ENCODE data around the gene RAD51B. TPM values are rescaled to one million over a fixed set of nuclear protein-coding genes. Genes with fewer than 3 reads are reported as not detected.

The RAD51B gene
- total and polyA plus RNA-seq, 9 of the 15 experiments (the other 6 are each of a cell fraction or from before 2014, with no cell fraction given) = 8.5 to 17.3 (median 11.3) TPM

DNA sequence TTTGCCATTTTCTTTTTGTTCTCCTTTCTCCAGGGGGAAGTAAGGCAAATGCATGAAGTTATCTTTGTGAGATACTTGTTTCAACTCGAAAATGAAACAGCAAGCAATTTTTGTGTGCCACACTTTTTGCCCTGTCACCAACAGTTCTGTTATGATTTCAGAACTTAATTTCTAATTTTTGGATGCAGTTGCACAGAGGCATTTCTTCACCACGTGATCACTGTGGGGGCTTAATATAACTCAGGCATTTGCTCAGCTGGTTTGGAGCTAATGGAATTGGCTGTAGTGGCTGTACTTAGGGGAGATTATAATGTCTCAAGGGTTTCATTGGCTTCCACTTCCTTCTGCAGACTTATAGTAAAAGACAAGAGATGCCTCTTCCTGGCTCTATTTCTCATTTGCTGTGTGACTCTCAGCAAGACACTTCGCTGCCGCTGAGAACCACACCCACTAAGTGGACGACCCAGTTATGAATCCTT lies 452.4 kb downstream of the RAD51B start:
- peaks cover 0 to 11% of the 10 kb centered on the region in 2 experiments; a peak in 3 of 5 replicates for H3K4me1 ChIP-seq (replicated peaks in 1 of 2; ENCODE audit: control insufficient read depth in 2 of 2, insufficient read depth in 2 of 2, low read length in 2 of 2)

More for the DNA sequence above, 452.4 kb downstream of the RAD51B start:
- no peak overlapping the region for H3K9ac ChIP-seq (ENCODE audit: insufficient read depth in 1 of 2, low read depth in 2 of 2, low read length in 2 of 2)
- no peaks in the 10 kb centered on the region for H3K27me3 ChIP-seq (ENCODE audit: control insufficient read depth in 2 of 2, insufficient read depth in 2 of 2, low read length in 2 of 2)
- ATAC-seq (no peak), FAIRE-seq (no peak), DNase-seq (ENCODE audit: extremely low read depth in 1 of 4, low spot score in 3 of 4) (no peak)
- no peak overlapping the region for H3K4me3 ChIP-seq
- in situ Hi-C loops (cut with MboI) (no loop called here), intact Hi-C loops (cut with micrococcal nuclease) (no loop called here)
- no peaks in the 10 kb centered on the region for H4K20me1 ChIP-seq (replicated peaks; ENCODE audit: control insufficient read depth, insufficient read depth, low read length)
- BruUV-seq (replicated peaks) = no TSS peak
- ChIA-PET CTCF (ENCODE audit: low intra/inter-chr PET ratio) (no interaction called here), POLR2A (interaction anchor here (1.0 kb wide), 1 partner anchor 8 kb away, joined by 3 read pairs; no protein-coding TSS in a partner anchor)
- no peaks in the 10 kb centered on the region for H3K9me3 ChIP-seq (replicated peaks; ENCODE audit: control insufficient read depth, insufficient read depth, low read depth, low read length)
- no peaks in the 10 kb centered on the region for H3K36me3 ChIP-seq (ENCODE audit: control insufficient read depth, insufficient read depth, low read length)
- no peak for TF ChIP-seq BACH1 (tag; IDR thresholded peaks at IDR 0.05)
- TF ChIP-seq STAT5A (IDR thresholded peaks at IDR 0.05; ENCODE audit: borderline replicate concordance, low read length) = no peak
- TF ChIP-seq ZNF217 (CRISPR knock-in tag; IDR thresholded peaks at IDR 0.05) = no peak
- TF ChIP-seq, protein P1, sequence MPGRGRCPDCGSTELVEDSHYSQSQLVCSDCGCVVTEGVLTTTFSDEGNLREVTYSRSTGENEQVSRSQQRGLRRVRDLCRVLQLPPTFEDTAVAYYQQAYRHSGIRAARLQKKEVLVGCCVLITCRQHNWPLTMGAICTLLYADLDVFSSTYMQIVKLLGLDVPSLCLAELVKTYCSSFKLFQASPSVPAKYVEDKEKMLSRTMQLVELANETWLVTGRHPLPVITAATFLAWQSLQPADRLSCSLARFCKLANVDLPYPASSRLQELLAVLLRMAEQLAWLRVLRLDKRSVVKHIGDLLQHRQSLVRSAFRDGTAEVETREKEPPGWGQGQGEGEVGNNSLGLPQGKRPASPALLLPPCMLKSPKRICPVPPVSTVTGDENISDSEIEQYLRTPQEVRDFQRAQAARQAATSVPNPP (IDR thresholded peaks at IDR 0.05; ENCODE audit: borderline replicate concordance, insufficient read depth, insufficient read length) = no peak
- TF ChIP-seq MYC (IDR thresholded peaks at IDR 0.05; ENCODE audit: low read depth, low read length) = no peak
- TF ChIP-seq MYC (CRISPR knock-in tag; IDR thresholded peaks at IDR 0.05; ENCODE audit: borderline replicate concordance, low read depth) = no peak
- no peak for TF ChIP-seq POLR2AphosphoS5 (IDR thresholded peaks at IDR 0.05; ENCODE audit: control insufficient read depth, insufficient read depth, low read depth, low read length)
- TF ChIP-seq ZNF165 (CRISPR knock-in tag; IDR thresholded peaks at IDR 0.05; ENCODE audit: borderline replicate concordance) = no peak
- no peak overlapping the region for H3K27ac ChIP-seq (ENCODE audit: extremely low read depth, low read depth, low read length)
- no peak overlapping the region for H2AFZ ChIP-seq (ENCODE audit: low read depth, low read length)
- H3K4me2 ChIP-seq (ENCODE audit: insufficient read depth, low read length) = no peak overlapping the region
- no peaks in the 10 kb centered on the region for H3K79me2 ChIP-seq (ENCODE audit: control insufficient read depth, insufficient read depth, low read length)
- H3K9me1 ChIP-seq (ENCODE audit: control insufficient read depth, insufficient read depth, low read length) = no peaks in the 10 kb centered on the region
- WGBS (ENCODE audit: insufficient coverage, low coverage, missing lambda C conversion rate) = 65% methylated on average over 5 of the region's 5 CpGs

Data from K562 (cell line).